Mesenchymal stem cell (in vitro differentiated cells and primary cell): ENCODE measurements around the gene NUP42.

Experiments used
- DNase-seq: peaks from one replicate; pipeline ENCODE4 v3.0.0-alpha.2; 2013
- H2AFZ ChIP-seq: one replicate; pipeline ENCODE4 v1.6.1; 2013; ENCODE audit warnings: low read depth, mild to moderate bottlenecking, control low read depth, inconsistent platforms, low read length, moderate library complexity
- H2AK5ac ChIP-seq: 2 replicates; pipeline ENCODE4 v1.6.1; 2013; ENCODE audit warnings: low read length, moderate library complexity, mild to moderate bottlenecking, inconsistent platforms; ENCODE audit not compliant: severe bottlenecking
- H2BK120ac ChIP-seq: one replicate; pipeline ENCODE4 v1.6.1; 2013; ENCODE audit warnings: low read depth, mild to moderate bottlenecking, inconsistent platforms, low read length, moderate library complexity
- H2BK12ac ChIP-seq, 2 experiments: one replicate each; pipeline ENCODE4 v1.6.1; 2013; ENCODE audit warnings: inconsistent platforms in 2 of 2, low read length in 2 of 2, mild to moderate bottlenecking in 2 of 2, moderate library complexity in 2 of 2, control low read depth in 1 of 2
- H2BK15ac ChIP-seq: one replicate; pipeline ENCODE4 v1.6.1; 2013; ENCODE audit warnings: mild to moderate bottlenecking, low read depth, inconsistent platforms; ENCODE audit not compliant: poor library complexity, severe bottlenecking
- H2BK5ac ChIP-seq: 2 replicates; pipeline ENCODE4 v1.6.1; 2013; ENCODE audit warnings: low read depth, mild to moderate bottlenecking, low read length, control low read depth, inconsistent platforms; ENCODE audit not compliant: poor library complexity, severe bottlenecking
- H3K14ac ChIP-seq, 2 experiments: one replicate each; pipeline ENCODE4 v1.6.1; 2013; ENCODE audit warnings: inconsistent platforms in 2 of 2, low read length in 2 of 2, control low read depth in 1 of 2, mild to moderate bottlenecking in 1 of 2, moderate library complexity in 1 of 2
- H3K18ac ChIP-seq, 2 experiments: one replicate each; pipeline ENCODE4 v1.6.1; 2013; ENCODE audit warnings: inconsistent platforms in 2 of 2, low read length in 2 of 2, control low read depth in 1 of 2, low read depth in 1 of 2, mild to moderate bottlenecking in 1 of 2
- H3K23ac ChIP-seq, 2 experiments: one replicate each; pipeline ENCODE4 v1.6.1; 2013; ENCODE audit warnings: inconsistent platforms in 2 of 2, low read length in 2 of 2, mild to moderate bottlenecking in 2 of 2, moderate library complexity in 2 of 2, control low read depth in 1 of 2
- H3K27ac ChIP-seq: 2 replicates; pipeline ENCODE4 v1.5.1; 2013; ENCODE audit warnings: mild to moderate bottlenecking, moderate library complexity, low read length, control low read depth, inconsistent platforms; ENCODE audit not compliant: poor library complexity, severe bottlenecking
- H3K27me3 ChIP-seq, 2 experiments: 2 replicates each; pipeline versions ENCODE4 v1.6.1 to v1.7.0; 2013; ENCODE audit warnings: low read length in 2 of 2, mild to moderate bottlenecking in 2 of 2, moderate library complexity in 2 of 2, control low read depth in 1 of 2, inconsistent platforms in 1 of 2; ENCODE audit not compliant: control insufficient read depth in 1 of 2, insufficient read depth in 1 of 2
- H3K36me3 ChIP-seq, 2 experiments: 2 replicates each; pipeline versions ENCODE4 v1.6.1 to v1.7.0; 2013; ENCODE audit warnings: low read length in 2 of 2, control low read depth in 1 of 2, inconsistent platforms in 1 of 2, low read depth in 1 of 2, mild to moderate bottlenecking in 1 of 2; ENCODE audit not compliant: insufficient read depth in 2 of 2, control insufficient read depth in 1 of 2
- H3K4ac ChIP-seq, 2 experiments: one replicate each; pipeline ENCODE4 v1.6.1; 2013; ENCODE audit warnings: inconsistent platforms in 2 of 2, low read length in 2 of 2, mild to moderate bottlenecking in 2 of 2, moderate library complexity in 2 of 2, control low read depth in 1 of 2, low read depth in 1 of 2
- H3K4me1 ChIP-seq: 2 replicates; pipeline ENCODE4 v1.6.1; 2013; ENCODE audit warnings: low read depth, low read length, control low read depth; ENCODE audit not compliant: control insufficient read depth, insufficient read depth
- H3K4me2 ChIP-seq: 2 replicates; pipeline ENCODE4 v1.6.1; 2013; ENCODE audit warnings: low read length, mild to moderate bottlenecking, inconsistent platforms; ENCODE audit not compliant: poor library complexity, severe bottlenecking
- H3K4me3 ChIP-seq, 2 experiments: 2 replicates each; pipeline versions ENCODE4 v1.5.1 to v1.7.0; 2013; ENCODE audit warnings: low read length in 2 of 2, mild to moderate bottlenecking in 2 of 2, control low read depth in 1 of 2, low read depth in 1 of 2; ENCODE audit not compliant: insufficient read depth in 1 of 2
- H3K79me1 ChIP-seq: replicated peaks from 2 replicates; pipeline ENCODE4 v1.6.1; 2013; ENCODE audit warnings: mild to moderate bottlenecking, control low read depth, low read length, inconsistent platforms; ENCODE audit not compliant: poor library complexity, severe bottlenecking
- H3K9ac ChIP-seq: 2 replicates; pipeline ENCODE4 v1.7.0; 2013; ENCODE audit warnings: mild to moderate bottlenecking, low read length, moderate library complexity
- H3K9me3 ChIP-seq: 2 replicates; pipeline ENCODE4 v1.7.0; 2013; ENCODE audit warnings: mild to moderate bottlenecking, low read length; ENCODE audit not compliant: control insufficient read depth
- H4K8ac ChIP-seq: one replicate; pipeline ENCODE4 v1.6.1; 2013; ENCODE audit warnings: inconsistent platforms, mild to moderate bottlenecking, low read length, moderate library complexity
- H4K91ac ChIP-seq: one replicate; pipeline ENCODE4 v1.6.1; 2013; ENCODE audit warnings: mild to moderate bottlenecking, low read length, inconsistent platforms
- WGBS: methylation state at CpG from one replicate; pipeline ENCODE4 v1.1.7; 2013; ENCODE audit warnings: mixed read lengths; 5-methylcytosine and 5-hydroxymethylcytosine counted together

The NUP42 gene

GRCh38 chr7:23242321-23242720 lies 60.5 kb downstream of the NUP42 start:
- H3K4me2 ChIP-seq: no peak overlapping the region
- no peak overlapping the region for H3K23ac ChIP-seq
- H3K14ac ChIP-seq: no peak overlapping the region
- H2BK120ac ChIP-seq: no peak overlapping the region
- H2BK15ac ChIP-seq: no peak overlapping the region
- 71% methylated on average over 2 of the region's 3 CpGs for WGBS
- H2BK12ac ChIP-seq: no peak overlapping the region
- no peak overlapping the region for H2BK5ac ChIP-seq
- H3K9me3 ChIP-seq: no peaks in the 10 kb centered on the region
- no peaks in the 10 kb centered on the region for H3K36me3 ChIP-seq
- DNase-seq: no peak
- H3K4me3 ChIP-seq: no peak overlapping the region
- peak overlapping the region; percentile 47 for H3K9ac ChIP-seq
- peaks cover 5% of the 10 kb centered on the region for H3K4me1 ChIP-seq
- no peak overlapping the region for H4K8ac ChIP-seq
- H3K18ac ChIP-seq: no peak overlapping the region
- H3K27me3 ChIP-seq: no peaks in the 10 kb centered on the region
- H2AFZ ChIP-seq: no peak overlapping the region
- H3K4ac ChIP-seq: no peak overlapping the region
- no peak overlapping the region for H2AK5ac ChIP-seq
- H4K91ac ChIP-seq: no peak overlapping the region
- no peak overlapping the region for H3K27ac ChIP-seq
- no peaks in the 10 kb centered on the region for H3K79me1 ChIP-seq

- Histone ChIP-seq H2BK15ac (no peak overlapping the region), H3K23ac (no peak overlapping the region), H3K18ac (no peak overlapping the region), H3K4ac (no peak overlapping the region), H3K9ac (peak overlapping the region; percentile 47), H2AK5ac (no peak overlapping the region), H3K14ac (no peak overlapping the region), H2BK120ac (no peak overlapping the region), H2BK12ac (no peak overlapping the region), H2AFZ (no peak overlapping the region), H3K27ac (no peak overlapping the region), H3K36me3 (peaks cover 0 to 3% of the 10 kb centered on the region in 2 experiments), H2BK5ac (no peak overlapping the region), H3K4me1 (peaks cover 5% of the 10 kb centered on the region), H4K91ac (no peak overlapping the region), H3K79me1 (no peaks in the 10 kb centered on the region), H3K4me2 (no peak overlapping the region), H4K8ac (no peak overlapping the region), H3K4me3 (no peak overlapping the region), H3K27me3 (no peaks in the 10 kb centered on the region), H3K9me3 (no peaks in the 10 kb centered on the region)
- whole genome bisulfite sequencing: 94% methylated on average over 4 of the region's 4 CpGs
- no peak for DNase-seq
Observed at GRCh38 chr7:23242935-23243334, 61.1 kb downstream of the NUP42 start.

GRCh38 chr7:23246555-23246954 lies 64.7 kb downstream of the NUP42 start, which contains the start of gene GPNMB:
TSS of gene GPNMB (plus strand) at chr7:23246775. CDS start at chr7:23246858, 83 bp downstream.
- H2AK5ac ChIP-seq: peak within 1 kb of the TSS; percentile 24
- H2BK15ac ChIP-seq: peak within 1 kb of the TSS; percentile 77
- H3K4me2 ChIP-seq: peak within 1 kb of the TSS; percentile 61
- H3K9ac ChIP-seq: peak within 1 kb of the TSS; percentile 88
- H4K91ac ChIP-seq: no peak within 1 kb of the TSS
- H3K27me3 ChIP-seq: no peaks in the 10 kb centered on the region
- DNase-seq: peak; percentile 70
- no peak within 1 kb of the TSS for H2BK5ac ChIP-seq
- peaks cover 3 to 33% of the 10 kb centered on the region in 2 experiments for H3K36me3 ChIP-seq
- H3K4ac ChIP-seq: no peak within 1 kb of the TSS
- WGBS: 58% methylated on average over 7 of the region's 7 CpGs
- H3K23ac ChIP-seq: no peak within 1 kb of the TSS
- peak within 1 kb of the TSS; percentile 90 for H4K8ac ChIP-seq
- peak within 1 kb of the TSS; percentile 18 to 80 for H3K18ac ChIP-seq
- H3K14ac ChIP-seq: no peak within 1 kb of the TSS
- no peak within 1 kb of the TSS for H2BK120ac ChIP-seq
- H2AFZ ChIP-seq: peak within 1 kb of the TSS; percentile 67
- H3K4me1 ChIP-seq: peaks cover 4% of the 10 kb centered on the region
- H3K4me3 ChIP-seq: peak within 1 kb of the TSS in 1 of 2 experiments; percentile 82
- no peak within 1 kb of the TSS for H3K27ac ChIP-seq
- peak within 1 kb of the TSS in 1 of 2 experiments; percentile 57 for H2BK12ac ChIP-seq
- H3K9me3 ChIP-seq: peaks cover 3% of the 10 kb centered on the region
- H3K79me1 ChIP-seq: no peaks in the 10 kb centered on the region

GRCh38 chr7:23247046-23247602 lies 65.3 kb downstream of the NUP42 start:
- Histone ChIP-seq H3K9me3 (peaks cover 4% of the 10 kb centered on the region), H3K79me1 (no peaks in the 10 kb centered on the region)
- 82% methylated on average over 5 of the region's 6 CpGs for WGBS

More at GRCh38 chr7:23247046-23247602, 65.3 kb downstream of the NUP42 start:
- Histone ChIP-seq H3K9ac (peak overlapping the region; percentile 88), H3K4me1 (peaks cover 4% of the 10 kb centered on the region), H3K4ac (no peak overlapping the region), H2BK120ac (no peak overlapping the region), H2AK5ac (peak overlapping the region; percentile 24), H3K4me2 (no peak overlapping the region), H3K36me3 (peaks cover 3 to 38% of the 10 kb centered on the region in 2 experiments), H2BK5ac (no peak overlapping the region), H3K14ac (no peak overlapping the region), H3K27me3 (no peaks in the 10 kb centered on the region), H3K23ac (no peak overlapping the region), H2BK12ac (peak overlapping the region in 1 of 2 experiments; percentile 57), H3K27ac (no peak overlapping the region), H4K8ac (peak overlapping the region; percentile 62), H3K4me3 (peak overlapping the region in 1 of 2 experiments; percentile 82), H3K18ac (peak overlapping the region; percentile 18 to 80), H2BK15ac (peak overlapping the region; percentile 77), H2AFZ (peak overlapping the region; percentile 67), H4K91ac (no peak overlapping the region)
- peak; percentile 24 for DNase-seq
